Gastroesophageal sphincter (tissue), 3 donors: ENCODE results near the gene PPIF.

Experiments
- POLR2A ChIP-seq, 2 donors: fragments of 450-650 bp; IDR thresholded peaks; one replicate each; pipeline ENCODE4 v1.6.1; 2017; ENCODE audit warnings: antibody characterized with exemption in 2 of 2, mild to moderate bottlenecking in 2 of 2, moderate library complexity in 1 of 2
- POLR2AphosphoS5 ChIP-seq: sonication (generic); formaldehyde crosslinking; IDR thresholded peaks from one replicate; pipeline ENCODE4 v1.6.1; 2017; ENCODE audit warnings: antibody characterized with exemption
- TF ChIP-seq, protein P1 (sequence below), 4 experiments: fragments of 200-600 bp in 2 of 4; fragments of 450-650 bp in 2 of 4; sonication (generic) in 1 of 4; IDR thresholded peaks; one replicate each; pipeline ENCODE4 v1.5.1; 2017 to 2019; ENCODE audit warnings: antibody characterized with exemption in 4 of 4, mild to moderate bottlenecking in 2 of 4, moderate library complexity in 2 of 4

DNA sequence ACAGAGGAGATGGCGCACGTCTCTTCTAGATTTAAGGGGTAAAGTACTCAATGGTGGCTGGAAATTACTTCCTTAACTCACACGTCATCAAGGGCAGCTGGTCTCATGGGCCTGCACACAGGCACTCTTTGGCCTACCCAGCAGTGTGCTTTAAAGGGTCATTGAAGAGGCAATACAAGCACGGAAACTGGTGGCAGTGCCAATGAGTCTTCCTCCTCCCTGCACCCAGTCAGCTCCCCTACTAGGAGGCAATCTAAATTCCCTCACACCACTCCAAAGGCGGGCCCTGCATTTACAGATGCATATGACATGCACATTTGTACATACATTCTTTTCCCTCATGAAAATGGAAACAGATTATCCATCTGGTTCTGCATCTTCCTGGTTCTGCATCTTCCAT, 47.4 kb downstream of the PPIF start:
- TF ChIP-seq, protein P1, sequence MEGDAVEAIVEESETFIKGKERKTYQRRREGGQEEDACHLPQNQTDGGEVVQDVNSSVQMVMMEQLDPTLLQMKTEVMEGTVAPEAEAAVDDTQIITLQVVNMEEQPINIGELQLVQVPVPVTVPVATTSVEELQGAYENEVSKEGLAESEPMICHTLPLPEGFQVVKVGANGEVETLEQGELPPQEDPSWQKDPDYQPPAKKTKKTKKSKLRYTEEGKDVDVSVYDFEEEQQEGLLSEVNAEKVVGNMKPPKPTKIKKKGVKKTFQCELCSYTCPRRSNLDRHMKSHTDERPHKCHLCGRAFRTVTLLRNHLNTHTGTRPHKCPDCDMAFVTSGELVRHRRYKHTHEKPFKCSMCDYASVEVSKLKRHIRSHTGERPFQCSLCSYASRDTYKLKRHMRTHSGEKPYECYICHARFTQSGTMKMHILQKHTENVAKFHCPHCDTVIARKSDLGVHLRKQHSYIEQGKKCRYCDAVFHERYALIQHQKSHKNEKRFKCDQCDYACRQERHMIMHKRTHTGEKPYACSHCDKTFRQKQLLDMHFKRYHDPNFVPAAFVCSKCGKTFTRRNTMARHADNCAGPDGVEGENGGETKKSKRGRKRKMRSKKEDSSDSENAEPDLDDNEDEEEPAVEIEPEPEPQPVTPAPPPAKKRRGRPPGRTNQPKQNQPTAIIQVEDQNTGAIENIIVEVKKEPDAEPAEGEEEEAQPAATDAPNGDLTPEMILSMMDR (IDR thresholded peaks at IDR 0.05): no peak
- TF ChIP-seq POLR2A (IDR thresholded peaks at IDR 0.05) (no peak), POLR2AphosphoS5 (no peak)
